Astrocyte (in vitro differentiated cells and primary cell): ENCODE measurements around the gene EIF4EBP2.

Experiments used
- EZH2 ChIP-seq: IDR thresholded peaks from 2 replicates; pipeline ENCODE4 v1.6.1; 2012; ENCODE audit warnings: mild to moderate bottlenecking, low read length, inconsistent platforms; ENCODE audit not compliant: insufficient read depth
- TF ChIP-seq, protein P1 (sequence below): IDR thresholded peaks from 2 replicates; pipeline ENCODE4 v1.5.1; 2011; ENCODE audit warnings: low read depth, mild to moderate bottlenecking, inconsistent platforms, low read length, moderate library complexity; ENCODE audit not compliant: insufficient read depth

DNA sequence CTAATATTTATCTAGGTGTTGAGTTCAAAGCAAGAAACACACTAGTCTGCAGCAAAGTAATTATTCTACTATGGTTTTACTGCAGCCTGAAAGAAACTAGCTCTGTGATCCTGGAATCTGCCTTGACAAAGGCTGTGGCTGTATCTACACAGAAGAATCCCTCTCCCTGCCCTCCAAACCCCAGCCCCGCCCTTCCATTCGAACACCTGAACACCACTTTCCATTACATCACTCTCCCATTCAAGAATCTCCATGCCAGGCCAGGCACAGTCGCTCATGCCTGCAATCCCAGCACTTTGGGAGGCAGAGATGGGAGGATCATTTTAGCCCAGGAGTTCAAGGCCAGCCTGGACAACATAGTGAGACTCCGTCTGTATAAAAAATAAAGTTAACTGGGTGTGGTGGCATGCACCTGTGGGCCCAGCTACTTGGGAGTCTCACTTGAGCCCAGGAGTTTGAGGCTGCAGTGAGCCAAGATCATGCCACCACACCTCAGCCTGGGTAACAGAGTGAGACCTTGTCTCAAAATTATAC, 44.9 kb upstream of the EIF4EBP2 start:
- TF ChIP-seq, protein P1, sequence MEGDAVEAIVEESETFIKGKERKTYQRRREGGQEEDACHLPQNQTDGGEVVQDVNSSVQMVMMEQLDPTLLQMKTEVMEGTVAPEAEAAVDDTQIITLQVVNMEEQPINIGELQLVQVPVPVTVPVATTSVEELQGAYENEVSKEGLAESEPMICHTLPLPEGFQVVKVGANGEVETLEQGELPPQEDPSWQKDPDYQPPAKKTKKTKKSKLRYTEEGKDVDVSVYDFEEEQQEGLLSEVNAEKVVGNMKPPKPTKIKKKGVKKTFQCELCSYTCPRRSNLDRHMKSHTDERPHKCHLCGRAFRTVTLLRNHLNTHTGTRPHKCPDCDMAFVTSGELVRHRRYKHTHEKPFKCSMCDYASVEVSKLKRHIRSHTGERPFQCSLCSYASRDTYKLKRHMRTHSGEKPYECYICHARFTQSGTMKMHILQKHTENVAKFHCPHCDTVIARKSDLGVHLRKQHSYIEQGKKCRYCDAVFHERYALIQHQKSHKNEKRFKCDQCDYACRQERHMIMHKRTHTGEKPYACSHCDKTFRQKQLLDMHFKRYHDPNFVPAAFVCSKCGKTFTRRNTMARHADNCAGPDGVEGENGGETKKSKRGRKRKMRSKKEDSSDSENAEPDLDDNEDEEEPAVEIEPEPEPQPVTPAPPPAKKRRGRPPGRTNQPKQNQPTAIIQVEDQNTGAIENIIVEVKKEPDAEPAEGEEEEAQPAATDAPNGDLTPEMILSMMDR = no peak
- TF ChIP-seq EZH2 = no peak
